Type B pancreatic cell (in vitro differentiated cells): ENCODE measurements around the gene TEAD1. TPM values are rescaled to one million over a fixed set of nuclear protein-coding genes. Genes with fewer than 3 reads are reported as not detected.
A peak's percentile ranks its signal among the peaks of the same experiment; 100 is the strongest.

Experiments
- DNase-seq: peaks from one replicate; pipeline ENCODE4 v3.0.0; 2021; ENCODE audit warnings: mixed read lengths; ENCODE audit not compliant: unreplicated experiment; ENCODE audit errors: extremely low spot score
- H3K27ac Mint-ChIP-seq: 2 replicates; pipeline ENCODE4 v1.8.0; 2021; ENCODE audit warnings: mild to moderate bottlenecking, mixed read lengths
- H3K27me3 Mint-ChIP-seq: 2 replicates; pipeline ENCODE4 v1.8.0; 2021; ENCODE audit warnings: mixed read lengths
- H3K36me3 Mint-ChIP-seq: 2 replicates; pipeline ENCODE4 v1.8.0; 2021; ENCODE audit warnings: mixed read lengths
- H3K4me1 Mint-ChIP-seq: one replicate; pipeline ENCODE4 v1.8.0; 2021; ENCODE audit warnings: mixed read lengths; ENCODE audit not compliant: unreplicated experiment
- H3K4me3 Mint-ChIP-seq: 2 replicates; pipeline ENCODE4 v1.8.0; 2021; ENCODE audit warnings: mild to moderate bottlenecking, mixed read lengths
- H3K9me3 Mint-ChIP-seq: 2 replicates; pipeline ENCODE4 v1.8.0; 2021; ENCODE audit warnings: mixed read lengths
- CTCF ChIP-seq: fragments of 200-600 bp; sonication (generic); conservative IDR thresholded peaks from 2 replicates; pipeline ENCODE4 v1.5.0; 2021; ENCODE audit warnings: antibody characterized with exemption, mild to moderate bottlenecking
- total RNA-seq: library from RNA; stranded (reverse); gene quantifications from 2 replicates; pipeline ENCODE4 v1.2.1, GENCODE V29; 2021; ENCODE audit warnings: low replicate concordance

The TEAD1 gene
- total RNA-seq, 1 donor from 2014 or later, result 91.8 TPM

- no peak for DNase-seq
- Mint-ChIP-seq H3K9me3 (no peaks in the 10 kb centered on the region), H3K36me3 (no peaks in the 10 kb centered on the region), H3K27ac (no peak overlapping the region), H3K4me3 (no peak overlapping the region), H3K27me3 (no peaks in the 10 kb centered on the region), H3K4me1 (peaks cover 17% of the 10 kb centered on the region)
- TF ChIP-seq CTCF, result no peak
These were observed 33.9 kb upstream of the TEAD1 start for GRCh38 chr11:12640355-12640754.

GRCh38 chr11:12640926-12641849 lies 33.0 kb upstream of the TEAD1 start:
- Mint-ChIP-seq H3K27ac (no peak overlapping the region), H3K9me3 (peaks cover 4% of the 10 kb centered on the region), H3K36me3 (no peaks in the 10 kb centered on the region), H3K4me1 (peaks cover 17% of the 10 kb centered on the region), H3K4me3 (no peak overlapping the region), H3K27me3 (no peaks in the 10 kb centered on the region)
- no peak for DNase-seq
- no peak for TF ChIP-seq CTCF

- H3K27ac Mint-ChIP-seq, result peak overlapping the region; percentile 56
- no peak overlapping the region for H3K4me3 Mint-ChIP-seq
- peaks cover 17% of the 10 kb centered on the region for H3K4me1 Mint-ChIP-seq
- peaks cover 4% of the 10 kb centered on the region for H3K9me3 Mint-ChIP-seq
- no peaks in the 10 kb centered on the region for H3K36me3 Mint-ChIP-seq
- TF ChIP-seq CTCF, result no peak
- no peak for DNase-seq
- H3K27me3 Mint-ChIP-seq, result no peaks in the 10 kb centered on the region
These were observed 32.2 kb upstream of the TEAD1 start for GRCh38 chr11:12642040-12642439.

GRCh38 chr11:12642806-12643428 lies 31.3 kb upstream of the TEAD1 start:
- no peak for TF ChIP-seq CTCF
- peaks cover 13% of the 10 kb centered on the region for H3K4me1 Mint-ChIP-seq
- no peak overlapping the region for H3K27ac Mint-ChIP-seq
- no peaks in the 10 kb centered on the region for H3K27me3 Mint-ChIP-seq
- H3K36me3 Mint-ChIP-seq, result no peaks in the 10 kb centered on the region
- no peak overlapping the region for H3K4me3 Mint-ChIP-seq
- H3K9me3 Mint-ChIP-seq, result peaks cover 4% of the 10 kb centered on the region
- DNase-seq, result no peak

GRCh38 chr11:12646478-12646877 lies 27.7 kb upstream of the TEAD1 start:
- no peak for TF ChIP-seq CTCF
- H3K27ac Mint-ChIP-seq, result no peak overlapping the region
- no peak overlapping the region for H3K4me3 Mint-ChIP-seq
- no peak for DNase-seq
- H3K9me3 Mint-ChIP-seq, result peaks cover 4% of the 10 kb centered on the region
- H3K36me3 Mint-ChIP-seq, result no peaks in the 10 kb centered on the region
- H3K4me1 Mint-ChIP-seq, result peaks cover 10% of the 10 kb centered on the region
- H3K27me3 Mint-ChIP-seq, result no peaks in the 10 kb centered on the region
